Activated CD8-positive, alpha-beta memory T cell treated with anti-CD3 and anti-CD28 coated beads, Interleukin-2, amount 50 U/mL, for 1 hour (primary cell): ENCODE data around the gene GRM8.

ENCODE experiments used
- DNase-seq: peaks from one replicate; pipeline ENCODE4 v3.0.0-alpha.2; 2020; ENCODE audit errors: extremely low read depth

Gene GRM8

GRCh38 chr7:126511046-126511445, 741.7 kb downstream of the GRM8 start:
- no peak for DNase-seq

GRCh38 chr7:126501617-126502016, 751.1 kb downstream of the GRM8 start:
- DNase-seq = no peak

DNA sequence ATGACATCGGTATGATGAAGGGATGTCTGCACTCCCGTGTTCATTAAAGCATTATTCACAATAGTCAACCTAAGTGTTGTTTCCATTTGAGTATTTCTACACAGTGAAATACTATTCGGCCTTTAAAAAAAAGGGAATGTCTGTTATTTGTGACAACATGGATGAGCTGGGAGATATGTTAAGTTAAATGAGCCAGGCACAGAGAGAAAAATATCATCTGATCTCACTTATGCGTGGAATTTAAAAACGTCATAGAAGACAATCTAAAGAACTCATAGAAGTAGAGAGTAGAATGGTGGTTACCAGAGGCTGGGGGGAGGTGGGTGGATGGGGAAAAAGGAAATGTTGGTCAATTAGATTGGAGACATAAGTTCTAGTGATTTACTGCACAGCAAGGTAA, 753.3 kb downstream of the GRM8 start:
- no peak for DNase-seq

DNA sequence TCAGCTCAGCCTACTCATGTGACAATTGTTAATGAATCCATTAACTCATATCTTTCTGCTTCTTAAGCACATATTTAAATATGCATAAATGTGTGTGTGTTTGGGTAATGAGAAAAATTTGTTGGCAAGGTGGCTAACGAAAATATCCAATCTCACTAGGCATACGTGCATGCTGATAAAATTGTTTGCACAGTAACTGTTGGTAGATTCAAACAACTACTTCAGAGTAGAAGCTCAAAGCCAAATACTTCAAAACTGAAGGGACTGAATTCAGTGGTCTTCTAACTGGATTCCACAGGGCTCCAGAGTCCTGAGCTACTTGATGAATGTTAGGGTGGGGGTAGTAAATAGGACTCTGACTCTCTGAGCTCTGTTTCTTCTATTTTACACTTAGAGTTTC, 757.0 kb downstream of the GRM8 start:
- no peak for DNase-seq

DNA sequence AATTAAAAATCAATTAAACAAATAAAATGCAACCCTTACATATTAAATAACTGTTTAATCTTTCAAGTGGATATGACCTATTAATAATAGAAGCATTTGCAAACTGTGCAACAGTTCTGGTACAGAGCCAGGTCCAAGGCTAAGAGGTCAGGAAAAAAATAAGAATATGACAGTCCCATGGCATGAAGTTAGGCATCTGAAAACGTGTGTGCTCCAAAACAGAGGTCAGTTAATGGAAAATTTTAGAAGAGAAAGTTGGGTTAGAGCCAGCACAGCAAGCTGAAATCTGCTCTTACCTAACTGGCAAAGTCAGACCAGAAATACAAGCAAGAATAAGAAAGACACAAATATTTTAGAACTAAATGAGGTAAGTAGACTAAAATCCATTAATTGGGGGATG, 757.7 kb downstream of the GRM8 start:
- no peak for DNase-seq

- DNase-seq = no peak
These were observed 758.9 kb downstream of the GRM8 start for GRCh38 chr7:126493801-126494200.

DNA sequence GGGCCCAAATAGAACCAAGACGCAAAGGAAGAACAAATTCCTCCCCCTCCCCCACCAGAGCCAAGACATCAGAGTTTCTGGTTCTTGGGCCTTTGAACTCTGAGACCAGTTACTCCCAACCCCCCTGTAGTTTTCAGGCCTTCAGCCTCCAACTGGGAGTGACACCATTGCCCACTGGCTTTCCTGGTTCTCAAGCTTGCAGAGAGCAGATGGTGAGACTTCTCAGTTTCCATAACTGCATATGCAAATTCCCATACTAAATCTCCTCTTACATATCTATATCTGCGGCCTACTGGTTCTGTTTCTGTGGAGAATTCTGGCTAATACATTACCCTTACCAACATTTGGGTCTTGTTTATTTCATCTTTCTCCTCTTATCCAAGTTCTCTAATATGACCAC, 762.9 kb downstream of the GRM8 start:
- DNase-seq = no peak

DNA sequence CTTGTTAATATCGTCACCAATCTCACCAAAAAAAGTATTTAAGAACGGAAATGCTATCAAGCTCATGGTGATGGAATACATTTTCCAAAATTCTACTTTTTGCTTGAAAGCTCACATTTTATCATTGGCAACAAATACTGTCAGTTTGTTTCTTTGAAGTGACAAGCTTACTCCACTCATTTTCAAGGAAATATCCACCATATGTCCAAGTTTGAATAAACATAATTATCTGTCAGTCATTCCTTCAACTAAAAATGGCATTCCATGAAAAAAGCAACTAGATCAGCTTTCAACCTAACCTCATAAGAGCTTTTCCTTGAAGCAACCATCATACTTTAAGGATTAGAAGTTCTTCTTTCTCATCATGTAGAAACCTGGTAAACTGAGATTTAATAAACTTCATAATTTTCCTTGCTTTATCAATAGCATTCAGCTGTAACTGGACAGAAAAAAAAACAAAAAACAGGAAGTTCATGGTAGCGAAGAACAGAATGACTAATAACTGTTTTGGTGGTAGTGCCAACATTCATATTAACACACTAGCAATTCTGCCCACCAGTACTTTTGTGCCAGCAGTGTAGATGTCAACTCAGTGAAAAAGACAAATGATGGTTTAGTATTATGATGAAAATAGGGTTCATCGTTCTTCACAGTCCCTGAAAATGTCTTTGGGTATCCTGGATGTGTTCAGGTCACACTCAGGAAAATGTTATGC, 764.9 kb downstream of the GRM8 start:
- DNase-seq = no peak

DNA sequence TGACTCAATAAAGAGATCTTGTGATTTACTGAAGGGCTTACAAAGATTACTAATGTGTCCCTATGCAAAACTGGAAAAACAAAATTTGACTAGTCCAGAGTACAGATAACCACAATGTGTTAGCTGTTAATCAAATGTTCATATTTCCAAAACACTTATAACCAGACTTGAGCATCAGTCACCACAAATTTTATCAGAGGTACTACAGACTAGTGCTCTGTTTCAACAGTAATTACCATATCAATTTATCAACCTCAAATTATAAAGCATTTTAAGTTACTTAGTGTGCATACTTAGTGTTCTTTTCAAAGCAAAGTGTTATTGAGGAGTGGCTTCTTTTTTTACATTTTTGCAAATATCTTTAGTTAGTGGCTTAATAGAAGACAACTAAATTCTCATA, 765.9 kb downstream of the GRM8 start:
- no peak for DNase-seq

DNA sequence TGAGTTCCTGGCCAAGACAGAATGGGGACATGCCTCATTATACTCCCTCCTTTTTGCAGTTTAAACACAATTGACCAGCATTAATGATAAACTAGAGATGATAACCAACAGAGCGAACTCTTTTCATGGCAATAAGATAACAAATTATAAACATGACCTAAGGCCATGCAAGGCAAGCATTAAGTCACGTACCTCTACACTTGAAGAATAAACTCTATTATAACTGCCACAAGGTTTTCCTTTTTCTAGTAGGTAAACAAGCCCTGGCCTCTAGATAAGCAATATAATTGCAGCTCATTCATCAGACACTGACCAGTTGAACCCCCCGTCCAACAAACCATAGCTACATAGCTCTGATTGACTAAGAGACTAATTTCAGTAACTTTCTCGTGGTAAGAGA, 767.0 kb downstream of the GRM8 start:
- DNase-seq = no peak

DNA sequence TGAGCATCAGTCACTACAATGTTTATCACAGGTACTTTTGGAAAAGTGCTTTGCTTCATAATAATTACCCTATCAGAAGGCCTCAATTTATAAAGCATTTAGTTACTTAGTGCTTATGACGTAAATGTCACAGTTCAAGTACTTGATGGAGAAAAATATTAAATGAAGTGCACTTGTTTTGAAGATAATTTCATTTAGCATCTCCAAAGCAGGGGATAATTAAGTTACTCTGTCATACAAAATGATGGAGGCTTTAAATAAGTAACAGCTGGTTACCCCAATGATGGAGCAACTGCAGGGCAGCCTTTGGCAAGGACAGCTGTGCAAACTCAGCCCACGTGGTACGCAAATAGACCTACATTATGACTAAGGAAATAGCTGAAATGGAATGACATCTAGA, 768.8 kb downstream of the GRM8 start:
- no peak for DNase-seq

GRCh38 chr7:126472825-126473224, 779.9 kb downstream of the GRM8 start:
- DNase-seq = no peak

DNA sequence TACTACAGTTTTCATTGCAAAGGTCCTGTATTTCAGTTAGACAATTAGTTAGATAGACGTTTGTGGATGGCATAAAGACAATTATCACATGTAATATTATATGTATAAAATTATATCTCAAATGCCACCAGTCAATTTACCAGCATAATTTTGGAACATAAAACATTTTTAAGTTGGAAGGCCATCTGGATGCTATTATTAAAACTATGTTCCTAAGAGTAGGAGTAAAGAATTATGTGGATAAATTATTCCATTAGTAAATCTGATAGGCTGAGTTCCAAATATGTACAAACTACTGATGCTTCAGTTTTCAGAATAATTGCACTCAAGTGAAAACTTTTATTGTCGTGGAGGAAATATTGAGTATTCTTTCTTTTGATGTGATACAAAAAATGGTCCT, 790.3 kb downstream of the GRM8 start:
- no peak for DNase-seq

DNA sequence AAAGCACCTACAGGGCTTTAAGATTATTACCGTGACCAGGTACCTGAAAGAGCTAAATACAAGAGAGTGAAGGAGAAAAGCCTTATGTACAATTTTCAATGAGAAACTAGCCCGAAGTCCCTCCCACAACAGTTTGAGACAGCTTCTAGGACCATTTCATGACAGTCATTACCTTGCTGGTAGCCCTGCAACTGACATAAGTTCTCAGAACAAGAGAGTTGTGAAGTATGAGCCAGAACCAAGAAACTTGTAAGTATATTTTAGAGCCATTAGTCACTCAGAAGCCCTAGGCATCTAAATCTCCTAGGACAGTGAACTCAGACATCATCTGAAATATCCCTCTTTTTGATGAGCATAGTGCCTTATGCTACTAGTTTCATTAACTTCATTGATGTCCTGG, 792.1 kb downstream of the GRM8 start:
- no peak for DNase-seq

- no peak for DNase-seq
These were observed 799.6 kb downstream of the GRM8 start for GRCh38 chr7:126453104-126453503.

GRCh38 chr7:126450269-126450671, 802.5 kb downstream of the GRM8 start:
- no peak for DNase-seq

DNA sequence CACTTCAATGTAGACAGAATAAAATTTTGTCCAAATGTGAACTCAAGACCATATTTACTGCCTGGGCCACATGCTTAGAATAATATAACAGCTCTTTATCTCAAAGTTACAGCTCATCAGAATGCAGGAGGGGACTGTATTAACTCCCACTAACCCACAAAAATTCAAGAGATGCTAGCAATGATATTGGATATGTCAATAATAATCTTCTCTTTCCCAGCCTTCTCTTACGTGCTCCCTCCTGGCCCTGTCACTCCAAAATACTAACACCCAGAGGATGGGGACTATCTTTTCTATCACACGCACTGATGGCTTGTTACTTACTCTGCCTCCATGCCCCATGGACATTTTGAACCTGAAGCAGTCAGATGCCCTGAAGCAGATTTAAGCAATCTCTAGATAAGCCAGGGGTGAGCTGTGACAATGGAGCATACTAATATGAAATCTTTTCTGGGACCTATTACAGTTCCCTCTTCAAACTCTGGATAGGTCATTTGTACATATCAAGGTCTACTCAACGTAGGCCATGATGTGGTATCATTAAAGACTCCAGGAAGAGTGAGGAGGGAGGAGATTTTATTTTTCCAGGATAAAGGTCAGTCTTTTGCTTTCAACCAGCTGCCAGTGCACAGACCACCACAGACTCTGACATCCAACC, 803.0 kb downstream of the GRM8 start:
- DNase-seq = no peak

DNA sequence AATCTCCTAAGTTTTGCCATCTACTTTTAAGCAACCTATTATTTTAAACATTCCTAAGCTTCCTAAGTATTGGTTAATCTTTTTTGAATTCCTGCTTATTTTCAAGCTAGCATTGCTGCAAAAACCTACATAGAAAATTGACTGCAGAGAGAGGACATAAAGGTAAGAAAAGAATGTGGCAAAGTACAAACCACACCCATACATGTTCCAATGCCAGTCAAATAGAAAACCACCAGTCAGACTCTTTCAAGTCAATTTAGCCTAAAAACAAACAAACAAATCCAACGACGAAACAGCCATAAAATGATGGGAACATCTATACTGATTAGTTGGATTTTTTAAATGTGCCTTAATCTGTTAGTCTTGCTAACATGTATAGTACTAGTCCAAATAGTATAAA, 804.8 kb downstream of the GRM8 start:
- DNase-seq = no peak

- DNase-seq = no peak
These were observed 806.8 kb downstream of the GRM8 start for GRCh38 chr7:126445991-126446390.

- DNase-seq = no peak
These were observed 808.8 kb downstream of the GRM8 start for GRCh38 chr7:126443951-126444350.

DNA sequence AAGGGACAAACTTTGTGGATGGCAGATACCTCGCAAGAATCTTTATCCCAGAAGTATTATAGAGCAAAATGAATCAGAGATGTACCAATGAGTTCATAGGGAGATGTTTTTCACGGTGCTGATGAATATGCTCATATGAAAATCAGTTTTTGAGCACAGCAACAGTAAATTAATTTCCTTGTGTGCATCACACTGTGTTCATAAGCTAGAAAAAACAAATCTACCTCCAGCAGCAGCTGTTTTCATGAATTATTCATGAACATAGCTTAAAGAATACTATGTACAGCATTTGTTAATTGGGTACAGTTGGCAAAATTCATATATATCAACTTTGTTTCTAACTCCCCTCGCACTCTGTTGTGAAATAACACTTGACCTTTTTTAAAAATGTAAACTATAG, 809.8 kb downstream of the GRM8 start:
- no peak for DNase-seq

GRCh38 chr7:126441745-126442144, 811.0 kb downstream of the GRM8 start:
- DNase-seq = no peak

DNA sequence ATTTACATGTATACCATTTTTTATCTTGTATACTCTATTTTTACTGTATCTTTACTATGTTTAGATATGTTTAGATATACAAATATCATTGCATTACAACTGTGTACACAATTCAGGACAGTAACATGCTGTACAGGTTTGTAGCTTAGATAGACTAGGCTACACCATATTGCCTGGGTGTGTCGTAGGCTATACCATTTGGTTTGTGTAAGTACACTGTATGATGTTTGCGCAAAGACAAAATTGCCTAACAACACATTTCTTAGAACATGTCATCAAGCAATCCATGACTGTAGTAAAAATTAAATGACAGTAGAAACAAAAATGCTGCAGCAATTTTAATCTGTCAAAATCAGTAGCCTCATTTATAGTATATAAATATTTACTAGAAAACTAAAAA, 812.2 kb downstream of the GRM8 start:
- no peak for DNase-seq
